ENCODE measurements around the gene ITPA. TPM values are rescaled to one million over a fixed set of nuclear protein-coding genes. Genes with fewer than 3 reads are reported as not detected.

Gene ITPA
- total and polyA plus RNA-seq, 12 donors = 15.8 to 53.6 (median 22.9) TPM

- DNase-seq (no peak), ATAC-seq (no peak)
- H3K9me3 ChIP-seq = no peaks in the 10 kb centered on the region
- WGBS, 2 donors = 72 to 74% methylated on average over 4 of the region's 4 CpGs
- intact Hi-C loops (cut with DNase I) = no loop called here
- no peak for TF ChIP-seq CTCF (IDR thresholded peaks at IDR 0.05)
- H3K27ac ChIP-seq = no peak overlapping the region
- H3K27me3 ChIP-seq = peaks cover 0 to 48% (median 1%) of the 10 kb centered on the region in 7 donors
- peaks cover 0 to 29% (median 15%) of the 10 kb centered on the region in 9 donors for H3K4me1 ChIP-seq
- no peak overlapping the region for H3K4me3 ChIP-seq
- peaks cover 0 to 11% (median 0%) of the 10 kb centered on the region in 9 donors for H3K36me3 ChIP-seq
Observed at GRCh38 chr20:3245711-3246110, 36.4 kb downstream of the ITPA start.

GRCh38 chr20:3246682-3247081, 37.4 kb downstream of the ITPA start:
- Histone ChIP-seq H3K27ac (no peak overlapping the region), H3K4me3 (no peak overlapping the region), H3K27me3 (peaks cover 0 to 38% (median 0%) of the 10 kb centered on the region in 7 donors), H3K36me3 (peaks cover 0 to 19% (median 3%) of the 10 kb centered on the region in 9 donors), H3K9me3 (no peaks in the 10 kb centered on the region), H3K4me1 (peaks cover 0 to 29% (median 15%) of the 10 kb centered on the region in 9 donors)
- ATAC-seq = no peak
- intact Hi-C loops (cut with DNase I) = no loop called here
- no peak for DNase-seq
- TF ChIP-seq CTCF (IDR thresholded peaks at IDR 0.05) = no peak
- 96 to 98% methylated on average over 1 of the region's 1 CpG for WGBS, 2 donors

DNA sequence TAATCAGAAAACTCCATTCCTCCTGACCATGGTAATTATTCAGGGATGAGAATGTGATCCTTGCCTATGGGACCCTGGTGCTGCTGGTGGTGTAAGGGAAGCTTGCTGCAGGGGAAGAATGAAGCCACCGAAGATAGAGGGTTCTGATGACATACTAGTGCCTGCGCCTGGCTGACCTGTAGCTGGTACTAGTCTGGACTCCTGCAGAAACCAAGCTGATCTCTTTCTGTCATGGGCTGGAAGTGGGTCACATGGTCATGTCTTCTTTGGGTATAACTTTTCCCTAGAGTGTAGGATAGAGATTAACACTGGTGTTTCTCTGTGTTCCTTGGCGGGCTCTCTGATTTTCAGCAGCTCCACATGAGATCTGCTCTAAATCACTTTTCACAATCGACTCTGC, 38.3 kb downstream of the ITPA start:
- ATAC-seq (peak; percentile 15 to 43 (median 24)), DNase-seq (no peak)
- intact Hi-C loops (cut with DNase I) = no loop called here
- no peaks in the 10 kb centered on the region for H3K9me3 ChIP-seq
- TF ChIP-seq CTCF (IDR thresholded peaks at IDR 0.05) = no peak
- peak overlapping the region in 1 of 10 donors; percentile 42 for H3K4me3 ChIP-seq
- H3K36me3 ChIP-seq = peaks cover 0 to 28% (median 12%) of the 10 kb centered on the region in 9 donors
- WGBS, 2 donors = 40% methylated on average over 4 of the region's 4 CpGs
- no peak overlapping the region for H3K27ac ChIP-seq
- peaks cover 0 to 29% (median 15%) of the 10 kb centered on the region in 9 donors for H3K4me1 ChIP-seq
- peaks cover 0 to 32% (median 0%) of the 10 kb centered on the region in 7 donors for H3K27me3 ChIP-seq

DNA sequence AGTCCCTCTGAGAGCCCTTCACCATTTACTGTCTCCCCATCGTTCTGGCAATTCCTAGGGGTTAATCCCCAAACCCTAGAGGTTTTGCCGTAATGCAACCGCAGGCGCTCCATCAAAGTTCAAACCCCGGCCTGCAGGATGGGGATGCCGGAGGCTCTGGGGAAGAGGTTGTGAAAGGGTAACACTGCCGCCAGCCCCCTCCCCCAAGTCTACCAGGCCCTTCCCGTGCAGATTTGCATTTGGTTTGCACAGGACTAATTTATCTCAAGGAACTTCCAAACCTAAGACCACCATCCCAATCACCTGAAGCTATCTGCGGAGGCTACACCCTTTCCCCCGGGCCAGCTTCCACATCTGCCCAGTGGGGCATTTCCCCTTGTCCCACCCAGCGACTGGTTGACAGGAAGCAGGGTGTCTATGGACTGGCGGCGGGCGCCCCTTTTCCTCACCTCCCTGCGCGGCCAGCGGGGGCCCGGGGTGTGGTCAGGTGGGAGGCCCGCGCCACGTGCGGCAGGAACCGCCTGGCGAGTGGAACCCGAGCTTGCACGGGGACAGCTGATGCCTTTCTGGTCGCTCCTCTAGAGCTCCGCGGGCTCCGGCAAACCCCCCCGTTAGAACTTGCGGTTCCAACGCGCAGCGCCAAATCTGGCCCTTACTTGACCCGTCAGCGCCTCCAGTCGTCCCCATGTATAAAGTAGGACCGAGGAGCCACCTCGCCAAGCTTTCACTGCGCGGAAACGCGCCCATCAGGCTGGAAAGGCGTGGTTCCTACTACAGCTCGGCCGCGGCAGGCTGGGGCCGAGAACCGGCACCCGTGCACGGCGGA, 39.1 kb downstream of the ITPA start:
- 17 to 20% methylated on average over 53 of the region's 53 CpGs for WGBS, 2 donors
- Histone ChIP-seq H3K27ac (no peak overlapping the region), H3K4me3 (peak overlapping the region in 8 of 10 donors; percentile 4 to 42 (median 18)), H3K27me3 (peaks cover 0 to 32% (median 0%) of the 10 kb centered on the region in 7 donors), H3K9me3 (no peaks in the 10 kb centered on the region), H3K4me1 (peaks cover 0 to 29% (median 15%) of the 10 kb centered on the region in 9 donors), H3K36me3 (peaks cover 0 to 36% (median 15%) of the 10 kb centered on the region in 9 donors)
- DNase-seq (peak; percentile 24 to 46), ATAC-seq (peak; percentile 26 to 75 (median 61))
- intact Hi-C loops (cut with DNase I) = no loop called here
- TF ChIP-seq CTCF (IDR thresholded peaks at IDR 0.05) = peak in 3 of 9 donors; percentile 19 to 33 (median 27)

All from heart right ventricle (tissue), 16 donors.